Measurements from ENCODE around the gene LOXHD1. TPM values are rescaled to one million over a fixed set of nuclear protein-coding genes. Genes with fewer than 3 reads are reported as not detected.

Gene LOXHD1
- total RNA-seq, 1 donor = 0.63 TPM

DNA sequence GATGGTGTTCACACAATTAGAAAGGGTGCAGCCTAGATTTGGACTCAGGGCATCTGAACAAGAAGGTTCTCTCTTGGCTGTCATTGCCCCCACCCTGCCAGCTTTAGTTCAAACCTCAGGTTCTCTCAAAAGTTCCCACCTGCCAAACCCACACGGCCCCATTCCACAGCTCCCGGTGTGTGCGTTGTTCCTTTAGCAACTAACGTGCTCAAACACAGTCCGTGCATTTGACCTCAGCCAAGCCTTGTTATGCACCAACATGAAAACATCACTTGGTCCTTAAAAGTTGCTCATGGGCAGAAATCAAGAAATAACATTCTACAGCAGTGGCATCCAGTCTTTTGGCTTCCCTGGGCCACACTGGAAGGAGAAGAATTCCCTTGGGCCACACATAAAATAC, 32.0 kb downstream of the LOXHD1 start:
- H3K4me3 ChIP-seq (ENCODE audit: low read length) = no peak overlapping the region
- H3K27me3 ChIP-seq (ENCODE audit: insufficient read depth, low read length) = no peaks in the 10 kb centered on the region
- no peaks in the 10 kb centered on the region for H3K9me3 ChIP-seq (ENCODE audit: low read depth, low read length)
- H3K4me1 ChIP-seq (ENCODE audit: insufficient read depth, low read length) = peaks cover 8% of the 10 kb centered on the region

DNA sequence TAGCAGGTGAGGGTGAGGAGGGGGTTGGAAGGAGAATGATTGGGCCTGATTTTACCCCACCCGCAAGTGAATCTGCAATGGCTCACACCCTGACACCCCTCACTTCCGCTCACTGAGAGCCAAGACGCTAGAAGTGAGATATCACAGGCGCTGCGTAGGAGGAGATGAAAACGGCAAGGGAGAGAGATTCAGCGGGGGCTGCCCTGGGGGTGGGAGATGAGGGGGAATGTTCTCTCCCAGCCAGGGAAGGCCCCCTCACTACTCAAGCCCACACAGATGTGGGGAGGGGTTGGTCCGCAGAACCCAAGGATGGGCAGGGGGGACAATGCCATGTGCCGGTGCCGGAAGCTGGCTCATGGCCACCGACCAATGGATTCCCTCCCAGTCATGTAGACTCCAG, 32.9 kb downstream of the LOXHD1 start:
- no peaks in the 10 kb centered on the region for H3K9me3 ChIP-seq (ENCODE audit: low read depth, low read length)
- H3K4me3 ChIP-seq (ENCODE audit: low read length) = no peak overlapping the region
- peaks cover 8% of the 10 kb centered on the region for H3K4me1 ChIP-seq (ENCODE audit: insufficient read depth, low read length)
- H3K27me3 ChIP-seq (ENCODE audit: insufficient read depth, low read length) = no peaks in the 10 kb centered on the region

DNA sequence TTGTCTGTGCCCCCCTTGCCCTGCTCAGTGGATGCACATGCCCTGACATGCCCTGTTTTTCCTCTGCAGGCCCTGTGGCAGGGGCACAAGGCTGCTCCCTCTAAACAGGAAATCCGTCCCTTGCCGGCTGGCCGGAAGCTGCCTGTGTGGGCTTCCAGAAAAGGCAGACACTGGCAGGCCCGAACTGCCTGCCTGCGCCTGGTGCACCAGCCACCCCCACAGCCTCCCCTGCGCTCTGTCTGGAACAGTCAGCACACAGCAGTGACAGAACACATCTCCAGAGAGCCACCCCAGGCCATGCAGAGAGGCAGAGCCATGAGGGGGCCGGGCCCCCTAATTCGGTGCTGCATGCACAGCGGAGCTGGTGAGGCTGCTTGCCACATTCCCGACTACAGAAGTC, 33.5 kb downstream of the LOXHD1 start:
- H3K4me3 ChIP-seq (ENCODE audit: low read length) = no peak overlapping the region
- H3K27me3 ChIP-seq (ENCODE audit: insufficient read depth, low read length) = no peaks in the 10 kb centered on the region
- no peaks in the 10 kb centered on the region for H3K9me3 ChIP-seq (ENCODE audit: low read depth, low read length)
- H3K4me1 ChIP-seq (ENCODE audit: insufficient read depth, low read length) = peaks cover 8% of the 10 kb centered on the region

- H3K9me3 ChIP-seq (ENCODE audit: low read depth, low read length) = no peaks in the 10 kb centered on the region
- no peaks in the 10 kb centered on the region for H3K27me3 ChIP-seq (ENCODE audit: insufficient read depth, low read length)
- H3K4me1 ChIP-seq (ENCODE audit: insufficient read depth, low read length) = peaks cover 8% of the 10 kb centered on the region
- no peak overlapping the region for H3K4me3 ChIP-seq (ENCODE audit: low read length)
Measured at GRCh38 chr18:46622999-46623398, 34.0 kb downstream of the LOXHD1 start.

- Histone ChIP-seq H3K4me1 (ENCODE audit: insufficient read depth, low read length) (peaks cover 8% of the 10 kb centered on the region), H3K27me3 (ENCODE audit: insufficient read depth, low read length) (no peaks in the 10 kb centered on the region), H3K9me3 (ENCODE audit: low read depth, low read length) (no peaks in the 10 kb centered on the region), H3K4me3 (ENCODE audit: low read length) (no peak overlapping the region)
Measured at GRCh38 chr18:46622451-46622850, 34.6 kb downstream of the LOXHD1 start.

- Histone ChIP-seq H3K4me3 (ENCODE audit: low read length) (no peak overlapping the region), H3K9me3 (ENCODE audit: low read depth, low read length) (no peaks in the 10 kb centered on the region), H3K27me3 (ENCODE audit: insufficient read depth, low read length) (no peaks in the 10 kb centered on the region), H3K4me1 (ENCODE audit: insufficient read depth, low read length) (peaks cover 8% of the 10 kb centered on the region)
Measured at GRCh38 chr18:46621871-46622270, 35.1 kb downstream of the LOXHD1 start.

DNA sequence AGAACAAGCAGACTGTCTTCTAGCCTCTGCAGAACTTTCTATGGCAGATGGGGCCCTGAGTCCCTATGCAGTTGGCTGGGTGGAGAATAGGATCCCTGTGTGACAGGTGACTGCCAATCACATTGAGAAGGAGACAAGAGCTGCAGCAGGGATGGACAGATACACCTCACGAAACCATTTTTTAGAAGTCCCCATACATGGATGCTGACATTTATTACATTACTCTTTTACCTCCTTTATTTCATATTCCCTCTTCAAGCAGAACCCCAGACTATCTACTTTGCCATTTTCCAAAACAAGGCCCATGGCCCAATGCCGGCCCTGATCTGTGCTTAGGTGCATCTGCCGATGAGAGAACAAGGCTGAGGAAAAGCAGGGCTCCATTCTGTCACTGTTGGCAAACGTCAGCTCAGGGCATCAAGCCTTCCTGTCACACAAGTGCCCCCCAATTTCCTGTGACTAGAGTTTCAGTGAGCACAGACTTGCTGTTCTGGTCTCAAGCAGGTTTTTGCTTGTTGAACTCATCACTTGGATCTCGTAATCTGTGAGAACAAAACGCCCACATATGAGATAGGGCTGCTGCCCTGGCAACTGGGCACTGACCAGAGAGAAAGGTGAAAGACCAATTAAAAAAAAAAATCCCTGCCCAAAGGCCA, 35.8 kb downstream of the LOXHD1 start:
- Histone ChIP-seq H3K9me3 (ENCODE audit: low read depth, low read length) (no peaks in the 10 kb centered on the region), H3K4me3 (ENCODE audit: low read length) (no peak overlapping the region), H3K27me3 (ENCODE audit: insufficient read depth, low read length) (no peaks in the 10 kb centered on the region), H3K4me1 (ENCODE audit: insufficient read depth, low read length) (peaks cover 8% of the 10 kb centered on the region)

- Histone ChIP-seq H3K4me3 (ENCODE audit: low read length) (no peak overlapping the region), H3K27me3 (ENCODE audit: insufficient read depth, low read length) (no peaks in the 10 kb centered on the region), H3K9me3 (ENCODE audit: low read depth, low read length) (no peaks in the 10 kb centered on the region), H3K4me1 (ENCODE audit: insufficient read depth, low read length) (peaks cover 8% of the 10 kb centered on the region)
Measured at GRCh38 chr18:46619559-46619958, 37.5 kb downstream of the LOXHD1 start.

DNA sequence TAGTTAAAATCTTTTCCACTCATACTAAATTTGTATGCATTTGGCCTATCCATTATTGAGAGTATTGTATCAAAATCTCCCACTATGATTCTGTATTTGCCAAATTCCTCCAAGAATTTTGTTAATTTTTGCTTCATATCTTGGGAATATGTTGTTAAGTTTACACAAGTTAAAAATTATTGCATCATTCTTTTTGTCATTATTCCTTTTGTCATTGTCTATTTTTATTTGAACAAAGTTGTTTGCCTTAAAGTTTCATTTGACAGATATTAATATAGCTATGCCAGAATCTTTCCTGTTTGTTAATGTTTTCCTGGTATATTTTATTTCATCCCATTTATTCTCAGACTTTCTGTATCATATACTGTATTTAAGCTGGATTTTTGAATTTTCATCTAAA, 41.3 kb downstream of the LOXHD1 start:
- H3K9me3 ChIP-seq (ENCODE audit: low read depth, low read length) = no peaks in the 10 kb centered on the region
- no peaks in the 10 kb centered on the region for H3K4me1 ChIP-seq (ENCODE audit: insufficient read depth, low read length)
- H3K27me3 ChIP-seq (ENCODE audit: insufficient read depth, low read length) = peaks cover 5% of the 10 kb centered on the region
- H3K4me3 ChIP-seq (ENCODE audit: low read length) = no peak overlapping the region

- no peaks in the 10 kb centered on the region for H3K4me1 ChIP-seq (ENCODE audit: insufficient read depth, low read length)
- no peak overlapping the region for H3K4me3 ChIP-seq (ENCODE audit: low read length)
- H3K9me3 ChIP-seq (ENCODE audit: low read depth, low read length) = no peaks in the 10 kb centered on the region
- peaks cover 5% of the 10 kb centered on the region for H3K27me3 ChIP-seq (ENCODE audit: insufficient read depth, low read length)
Measured at GRCh38 chr18:46609048-46609447, 48.0 kb downstream of the LOXHD1 start.

GRCh38 chr18:46607926-46608325, 49.1 kb downstream of the LOXHD1 start:
- H3K9me3 ChIP-seq (ENCODE audit: low read depth, low read length) = no peaks in the 10 kb centered on the region
- H3K4me3 ChIP-seq (ENCODE audit: low read length) = no peak overlapping the region
- no peaks in the 10 kb centered on the region for H3K4me1 ChIP-seq (ENCODE audit: insufficient read depth, low read length)
- peaks cover 4% of the 10 kb centered on the region for H3K27me3 ChIP-seq (ENCODE audit: insufficient read depth, low read length)

- Histone ChIP-seq H3K9me3 (ENCODE audit: low read depth, low read length) (no peaks in the 10 kb centered on the region), H3K4me1 (ENCODE audit: insufficient read depth, low read length) (peaks cover 15% of the 10 kb centered on the region), H3K27me3 (ENCODE audit: insufficient read depth, low read length) (no peaks in the 10 kb centered on the region), H3K4me3 (ENCODE audit: low read length) (peak overlapping the region; percentile 6)
Measured at GRCh38 chr18:46601141-46601805, 55.7 kb downstream of the LOXHD1 start.

GRCh38 chr18:46596119-46596518, 60.9 kb downstream of the LOXHD1 start:
- peaks cover 5% of the 10 kb centered on the region for H3K4me1 ChIP-seq (ENCODE audit: insufficient read depth, low read length)
- H3K9me3 ChIP-seq (ENCODE audit: low read depth, low read length) = no peaks in the 10 kb centered on the region
- no peak overlapping the region for H3K4me3 ChIP-seq (ENCODE audit: low read length)
- no peaks in the 10 kb centered on the region for H3K27me3 ChIP-seq (ENCODE audit: insufficient read depth, low read length)

DNA sequence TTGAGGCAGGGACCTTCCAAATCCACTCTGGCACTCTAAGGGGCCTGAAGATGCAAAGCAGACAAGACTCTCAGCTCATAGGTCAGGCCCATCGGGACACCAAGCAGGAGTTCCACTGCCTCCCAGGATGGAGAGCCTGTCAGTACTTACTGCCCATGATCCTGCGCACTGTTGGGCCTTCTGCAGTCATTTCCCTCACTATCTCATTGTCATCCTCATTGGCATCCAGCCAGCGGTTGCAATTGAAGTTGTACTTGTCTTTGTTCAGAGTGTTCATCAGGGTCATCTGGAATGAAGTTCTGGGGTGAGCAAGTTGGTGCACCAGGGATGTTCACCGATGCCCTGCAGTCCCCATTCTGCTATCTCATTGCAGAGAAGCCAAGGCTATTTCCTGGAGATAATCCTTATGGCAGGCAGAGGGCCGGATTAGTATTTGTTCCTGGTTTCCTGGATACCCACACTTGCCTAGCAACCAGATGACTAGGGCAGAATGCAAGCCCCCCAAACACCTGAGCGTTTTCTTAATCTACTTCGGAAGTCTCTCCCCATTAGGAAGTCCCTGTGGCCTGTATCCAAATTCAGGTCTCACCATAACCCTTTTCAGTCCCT, 65.1 kb downstream of the LOXHD1 start:
- H3K27me3 ChIP-seq (ENCODE audit: insufficient read depth, low read length) = no peaks in the 10 kb centered on the region
- no peak overlapping the region for H3K4me3 ChIP-seq (ENCODE audit: low read length)
- no peaks in the 10 kb centered on the region for H3K9me3 ChIP-seq (ENCODE audit: low read depth, low read length)
- H3K4me1 ChIP-seq (ENCODE audit: insufficient read depth, low read length) = no peaks in the 10 kb centered on the region

DNA sequence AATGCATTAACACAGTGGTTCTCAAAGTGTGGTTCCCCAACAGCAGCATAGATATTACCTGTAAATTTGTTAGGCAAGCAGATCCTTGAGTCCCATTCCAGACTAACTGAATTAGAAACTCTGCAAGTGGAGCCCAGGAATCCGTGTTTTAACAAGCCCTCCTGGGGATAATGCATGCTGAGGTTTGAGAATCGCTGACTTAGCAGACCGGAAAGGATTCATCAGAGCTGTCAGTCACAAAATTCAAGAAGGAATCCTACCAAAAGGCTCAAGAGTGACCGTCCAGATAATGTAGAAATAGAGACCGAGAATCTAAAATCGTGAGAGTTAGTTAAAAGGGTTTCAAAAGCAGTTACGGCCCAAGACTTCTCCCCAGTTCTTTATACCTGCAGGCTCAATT, 66.9 kb downstream of the LOXHD1 start:
- H3K9me3 ChIP-seq (ENCODE audit: low read depth, low read length) = no peaks in the 10 kb centered on the region
- no peak overlapping the region for H3K4me3 ChIP-seq (ENCODE audit: low read length)
- no peaks in the 10 kb centered on the region for H3K4me1 ChIP-seq (ENCODE audit: insufficient read depth, low read length)
- H3K27me3 ChIP-seq (ENCODE audit: insufficient read depth, low read length) = no peaks in the 10 kb centered on the region

All from mononuclear cell (primary cell).